ENCODE data around the gene P3H2.

GRCh38 chr3:189945935-189946709 lies 174.6 kb downstream of the P3H2 start:
- no peak for TF ChIP-seq CTCF (conservative IDR thresholded peaks at IDR 0.05; ENCODE audit: low read depth, low read length)
- no peak for TF ChIP-seq EZH2 (IDR thresholded peaks at IDR 0.05; ENCODE audit: borderline replicate concordance, low read depth, low read length, poor library complexity, severe bottlenecking)

All from A673 (cell line).